Activated CD8-positive, alpha-beta memory T cell treated with anti-CD3 and anti-CD28 coated beads for 36 hours (primary cell): ENCODE measurements around the gene ACTN2. TPM values are rescaled to one million over a fixed set of nuclear protein-coding genes. Genes with fewer than 3 reads are reported as not detected.

Experiments used
- CTCF ChIA-PET: fragments of 350-600 bp; sonication (Branson Sonifier 250); formaldehyde crosslinking; loops from one replicate; lab custom pipeline; 2021; ENCODE audit warnings: antibody characterized with exemption; lab: Charles Lee
- POLR2A ChIA-PET: fragments of 350-600 bp; sonication (Branson Sonifier 250); formaldehyde crosslinking; loops from one replicate; lab custom pipeline; 2021; ENCODE audit warnings: antibody characterized with exemption; lab: Charles Lee
- total RNA-seq, 2 experiments: library from RNA; stranded (reverse); gene quantifications; one replicate each; pipeline ENCODE4 v1.2.3, GENCODE V29; 2021

Gene ACTN2
- total RNA-seq, 2 experiments from 2014 or later = not detected

DNA sequence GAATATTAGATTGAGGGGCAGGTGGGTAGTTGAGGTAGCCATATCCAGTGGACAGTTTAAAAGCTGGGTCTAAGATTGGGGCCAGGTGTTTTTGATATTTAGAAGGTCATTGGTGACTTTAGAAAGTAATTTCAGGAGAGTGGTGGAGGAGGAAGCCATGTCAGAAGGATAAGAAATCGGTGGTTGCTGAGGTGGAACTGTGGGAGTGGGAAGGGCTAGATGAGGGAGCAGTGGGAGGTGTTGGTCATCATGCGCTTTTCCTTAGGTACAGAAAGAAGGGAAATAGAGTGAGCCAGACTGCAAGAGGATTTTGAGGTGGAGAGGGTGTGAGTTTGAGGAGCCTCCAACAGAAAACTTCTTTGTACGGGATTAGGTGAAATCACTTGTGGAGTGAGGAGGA, 116.0 kb downstream of the ACTN2 start:
- ChIA-PET CTCF (no interaction called here), POLR2A (no interaction called here)

DNA sequence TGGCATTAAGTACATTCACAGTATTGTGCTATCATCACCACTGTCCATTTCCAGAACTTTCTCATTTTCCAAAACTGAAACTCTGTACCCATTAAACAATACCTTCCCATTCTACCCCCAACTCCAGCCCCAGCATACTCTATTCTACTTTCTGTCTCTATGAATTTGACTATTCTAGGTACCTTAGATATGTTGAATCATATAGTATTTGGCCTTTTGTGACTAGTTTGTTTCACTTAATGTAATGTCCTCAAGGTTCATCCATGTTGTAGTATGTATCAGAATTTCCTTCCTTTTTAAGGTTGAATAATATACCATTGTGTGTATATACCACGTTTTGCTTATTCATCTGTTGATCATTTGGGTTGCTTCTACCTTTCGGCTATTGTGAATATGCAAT, 120.3 kb downstream of the ACTN2 start:
- POLR2A ChIA-PET = no interaction called here
- CTCF ChIA-PET = no interaction called here

DNA sequence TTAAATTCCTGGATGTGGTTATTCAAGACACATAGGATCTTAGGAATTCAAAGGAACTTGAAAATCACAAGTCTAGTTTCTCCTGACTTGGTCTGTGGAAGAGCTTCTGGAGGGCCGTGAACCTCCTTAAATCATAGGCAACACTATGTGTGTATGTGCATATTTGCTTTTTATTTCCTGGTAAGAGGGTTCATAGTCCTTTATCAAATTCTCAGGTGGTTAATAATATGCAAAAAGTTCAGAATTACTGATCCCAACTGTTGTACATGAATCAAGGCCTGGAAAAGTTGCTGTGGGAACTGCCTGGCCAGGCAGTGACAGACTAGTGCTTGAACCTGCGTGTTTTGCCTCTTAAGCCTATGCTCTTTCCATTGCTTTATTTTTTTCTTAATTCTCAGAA, 121.7 kb downstream of the ACTN2 start:
- POLR2A ChIA-PET = interaction anchor here (0.6 kb wide), 1 partner anchor 137 kb away, joined by 5 read pairs; no protein-coding TSS in a partner anchor
- CTCF ChIA-PET = no interaction called here

DNA sequence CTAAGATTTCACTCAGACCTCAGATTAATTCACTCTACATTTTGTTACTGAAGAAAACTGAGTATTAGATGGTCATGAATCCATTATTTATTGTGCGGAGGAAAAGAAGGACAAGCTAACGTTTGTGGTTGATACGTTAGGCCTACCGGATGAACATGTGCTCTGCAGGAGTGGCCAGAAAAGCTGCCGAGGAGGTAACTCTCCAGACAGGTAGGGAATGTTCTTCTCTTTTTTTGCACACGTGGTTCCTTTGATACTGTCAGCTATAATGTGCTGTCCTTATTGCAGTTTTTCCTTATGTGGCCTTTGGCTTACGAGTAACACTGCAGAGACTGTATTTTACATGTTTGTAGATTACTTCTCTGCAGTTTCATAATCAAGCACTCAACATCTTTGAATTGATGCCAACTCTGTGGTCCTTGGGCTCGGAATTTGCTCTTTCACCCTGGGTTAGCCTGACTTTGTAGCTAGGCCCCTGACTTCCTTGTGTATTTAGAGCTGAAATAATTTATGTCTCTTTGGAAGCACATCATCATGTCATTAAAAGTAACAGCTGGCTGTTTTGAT, 122.3 kb downstream of the ACTN2 start:
- CTCF ChIA-PET = no interaction called here

DNA sequence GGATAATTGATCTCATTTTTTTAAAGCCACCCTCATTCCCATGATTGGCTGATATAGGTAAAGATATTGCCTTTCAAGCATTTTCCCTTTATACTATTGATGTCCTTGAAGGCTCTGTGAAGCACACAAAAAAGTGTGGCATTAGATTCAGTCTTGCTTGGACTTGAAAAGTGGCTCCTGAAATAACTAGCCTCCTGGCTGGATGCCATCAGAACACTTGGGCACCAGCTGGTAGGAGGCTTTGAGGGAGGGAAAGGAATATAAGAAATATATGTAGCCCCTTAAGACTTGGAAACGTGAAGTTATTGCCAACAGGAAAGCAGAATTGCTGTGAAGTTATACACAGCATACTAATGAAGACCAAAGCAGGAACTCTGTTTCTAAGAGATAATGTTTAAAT, 122.8 kb downstream of the ACTN2 start:
- POLR2A ChIA-PET = no interaction called here

More for the DNA sequence above, 122.3 kb downstream of the ACTN2 start:
- POLR2A ChIA-PET = interaction anchor here (0.6 kb wide), 1 partner anchor 138 kb away, joined by 5 read pairs; no protein-coding TSS in a partner anchor

DNA sequence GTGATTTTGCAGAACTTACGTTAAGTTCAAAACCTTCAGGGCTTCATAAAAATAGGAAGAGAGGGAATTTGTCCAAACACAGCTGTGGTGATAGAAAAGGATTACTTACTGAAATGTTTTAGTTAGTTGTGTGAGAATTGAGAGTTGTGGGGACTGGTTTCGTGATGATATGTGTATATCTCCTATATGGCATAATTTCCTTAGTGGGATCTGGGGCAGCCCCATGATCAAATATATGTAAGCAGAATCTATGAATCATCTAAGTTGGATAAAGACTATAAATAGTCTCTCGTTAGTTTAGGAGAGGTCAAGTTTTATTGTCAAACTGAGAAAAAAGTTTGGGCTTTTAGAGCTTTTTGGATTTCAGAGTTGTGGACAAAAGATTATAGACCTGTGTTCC, 123.7 kb downstream of the ACTN2 start:
- CTCF ChIA-PET = no interaction called here
- POLR2A ChIA-PET = no interaction called here

More for the DNA sequence above, 122.8 kb downstream of the ACTN2 start:
- CTCF ChIA-PET = no interaction called here

DNA sequence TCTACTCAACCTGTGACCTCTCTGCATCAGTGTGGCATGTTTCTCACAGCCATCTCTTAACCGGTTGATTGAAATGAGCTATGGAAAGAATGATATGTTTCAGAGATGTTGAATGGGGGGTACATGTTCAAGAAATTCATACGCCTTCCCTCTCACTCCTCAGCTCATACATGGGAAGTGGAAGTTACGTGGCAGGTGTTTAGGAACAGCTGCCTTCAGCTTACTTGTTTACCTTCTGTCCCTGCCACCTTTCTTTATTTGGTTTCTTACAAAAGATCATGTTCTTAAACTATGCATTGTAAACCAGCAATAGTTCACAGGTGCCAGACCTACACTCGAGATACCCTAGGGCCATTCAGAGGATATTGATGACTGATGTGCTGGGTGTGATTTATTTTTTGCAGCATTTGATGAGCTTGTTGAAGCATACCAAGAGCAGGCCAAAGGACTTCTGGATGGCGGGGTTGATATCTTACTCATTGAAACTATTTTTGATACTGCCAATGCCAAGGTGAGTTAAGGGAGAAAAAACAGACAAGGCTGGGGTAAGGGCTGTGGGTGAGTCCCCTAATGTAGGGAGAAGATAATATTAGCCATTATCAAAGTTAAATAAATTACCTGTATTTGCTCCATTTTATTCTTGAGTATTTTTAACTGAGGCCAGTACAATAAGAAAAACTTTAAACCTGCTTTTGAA, 126.2 kb downstream of the ACTN2 start:
- ChIA-PET POLR2A (no interaction called here), CTCF (no interaction called here)

Other genes starting within 250 kb of the ACTN2 start
- gene LGALS8, start 162.5 kb upstream of the ACTN2 start, total RNA-seq = 10 to 100 TPM; 57.2 to 61.1 TPM
- gene HEATR1, start 82.0 kb upstream of the ACTN2 start, total RNA-seq = 100 to 1,000 TPM; 106 to 111 TPM
- gene MTR, start 108.8 kb downstream of the ACTN2 start, total RNA-seq = 10 to 100 TPM; 52.5 to 54.7 TPM